GM19025 (cell line): Measurements from ENCODE around the gene IFNGR2.
"Not testable (repeated sequence)": the region's sequence is repeated elsewhere in the genome, so short reads cannot be mapped to it uniquely, and the experiment has no call there.

Experiments used
- ATAC-seq: cut with Tn5 transposase; IDR thresholded peaks from one replicate; pipeline ENCODE4 v1.9.1; 2021; ENCODE audit warnings: mild to moderate bottlenecking, low read depth, moderate library complexity; ENCODE audit not compliant: unreplicated experiment

Gene IFNGR2

GRCh38 chr21:33433425-33434114, 30.4 kb downstream of the IFNGR2 start:
- no peak for ATAC-seq

DNA sequence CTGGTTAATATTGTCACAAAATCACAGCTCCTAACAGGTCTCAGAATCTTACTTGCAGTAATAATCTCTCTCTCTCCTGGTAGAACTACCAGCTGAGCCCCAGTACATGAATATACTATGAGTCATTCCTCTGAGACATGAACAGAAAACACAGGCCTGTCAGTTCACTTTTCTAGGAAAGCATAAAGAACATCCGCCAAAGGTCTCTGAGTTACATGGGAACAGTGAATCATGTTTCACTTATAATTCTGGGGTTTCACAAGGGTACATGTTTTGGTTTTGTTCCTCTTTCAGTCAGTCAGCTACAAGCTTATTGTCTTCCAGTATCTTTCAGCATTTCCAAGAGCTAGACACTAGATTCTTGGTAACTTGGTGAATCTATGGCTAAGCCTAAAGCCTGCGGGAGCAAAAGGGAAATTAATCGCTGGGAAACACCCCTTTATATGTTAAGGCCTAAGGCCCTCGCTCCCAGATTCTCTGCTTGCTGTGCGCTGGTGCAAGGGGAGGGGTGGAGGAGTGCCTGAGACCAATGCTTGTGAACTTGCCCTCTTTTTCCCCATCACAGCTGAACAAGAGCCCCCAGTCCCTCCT, 31.7 kb downstream of the IFNGR2 start:
- ATAC-seq, result peak; percentile 92

- ATAC-seq, result no peak
These were observed 33.9 kb downstream of the IFNGR2 start for GRCh38 chr21:33437140-33437539.

- ATAC-seq, result peak; percentile 52
These were observed 38.6 kb downstream of the IFNGR2 start for GRCh38 chr21:33441489-33442477.

- ATAC-seq, result no peak
These were observed 40.0 kb downstream of the IFNGR2 start for GRCh38 chr21:33443194-33443593.

- no peak for ATAC-seq
These were observed 41.3 kb downstream of the IFNGR2 start for GRCh38 chr21:33444499-33444898.

GRCh38 chr21:33446620-33447019, 43.4 kb downstream of the IFNGR2 start:
- not testable (repeated sequence) for ATAC-seq

DNA sequence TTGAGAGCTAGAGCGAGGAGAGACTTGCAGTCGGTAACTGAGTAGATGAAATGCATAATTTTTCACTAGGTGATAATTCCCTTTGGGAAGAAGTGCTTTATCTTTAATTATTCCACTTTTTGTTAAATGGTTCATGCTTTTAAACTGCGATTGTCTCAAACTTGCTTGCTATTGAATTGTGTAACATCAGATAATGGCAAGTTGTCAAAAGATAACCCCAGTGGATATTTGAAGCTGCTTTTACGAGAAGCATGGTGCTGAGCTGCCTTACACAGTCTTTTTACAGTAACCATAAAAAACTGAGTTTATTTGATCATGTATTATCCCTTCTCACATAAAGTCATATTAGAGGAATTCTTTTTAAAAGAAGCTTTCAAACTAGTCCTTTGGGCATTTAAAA, 46.4 kb downstream of the IFNGR2 start:
- ATAC-seq, result no peak

DNA sequence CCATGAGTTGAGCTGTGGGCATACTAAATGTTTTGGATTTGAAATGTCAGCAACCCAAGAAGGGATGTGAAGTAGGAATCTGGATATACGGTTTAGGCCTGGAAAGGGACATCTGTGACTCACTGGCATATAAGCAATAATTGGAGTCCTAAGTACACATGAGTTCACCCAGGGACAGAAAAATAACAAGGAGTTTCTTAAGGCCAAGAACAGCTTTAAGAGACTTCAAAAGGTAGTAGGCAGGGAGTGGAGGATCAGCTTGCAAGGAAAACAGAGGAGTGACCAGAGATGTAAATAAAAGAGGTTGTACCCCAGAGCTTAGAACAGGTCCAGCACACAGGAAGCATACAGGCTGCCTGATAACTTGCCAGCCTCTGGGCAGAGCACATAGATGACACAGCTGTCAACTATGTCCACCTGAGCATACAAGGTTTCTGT, 48.4 kb downstream of the IFNGR2 start:
- no peak for ATAC-seq

DNA sequence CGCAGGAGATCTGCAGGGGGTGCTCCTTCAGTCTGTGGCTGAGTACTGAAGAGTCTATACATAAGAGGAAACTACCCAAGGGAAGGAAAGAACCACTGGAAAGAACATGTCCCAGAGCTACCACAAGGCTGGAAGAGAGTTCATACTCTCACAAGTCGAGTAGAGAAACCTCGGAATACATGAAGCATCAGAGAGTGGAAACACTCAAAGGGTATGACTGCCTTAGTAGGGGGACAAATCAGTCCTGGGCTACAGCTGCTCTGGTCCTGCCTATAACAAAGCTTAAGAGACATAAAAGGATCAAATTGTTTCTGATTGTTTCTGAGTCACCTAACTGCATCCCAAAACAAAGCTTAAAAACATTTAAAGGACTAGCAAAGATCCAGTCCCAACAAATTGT, 49.1 kb downstream of the IFNGR2 start:
- ATAC-seq, result no peak

DNA sequence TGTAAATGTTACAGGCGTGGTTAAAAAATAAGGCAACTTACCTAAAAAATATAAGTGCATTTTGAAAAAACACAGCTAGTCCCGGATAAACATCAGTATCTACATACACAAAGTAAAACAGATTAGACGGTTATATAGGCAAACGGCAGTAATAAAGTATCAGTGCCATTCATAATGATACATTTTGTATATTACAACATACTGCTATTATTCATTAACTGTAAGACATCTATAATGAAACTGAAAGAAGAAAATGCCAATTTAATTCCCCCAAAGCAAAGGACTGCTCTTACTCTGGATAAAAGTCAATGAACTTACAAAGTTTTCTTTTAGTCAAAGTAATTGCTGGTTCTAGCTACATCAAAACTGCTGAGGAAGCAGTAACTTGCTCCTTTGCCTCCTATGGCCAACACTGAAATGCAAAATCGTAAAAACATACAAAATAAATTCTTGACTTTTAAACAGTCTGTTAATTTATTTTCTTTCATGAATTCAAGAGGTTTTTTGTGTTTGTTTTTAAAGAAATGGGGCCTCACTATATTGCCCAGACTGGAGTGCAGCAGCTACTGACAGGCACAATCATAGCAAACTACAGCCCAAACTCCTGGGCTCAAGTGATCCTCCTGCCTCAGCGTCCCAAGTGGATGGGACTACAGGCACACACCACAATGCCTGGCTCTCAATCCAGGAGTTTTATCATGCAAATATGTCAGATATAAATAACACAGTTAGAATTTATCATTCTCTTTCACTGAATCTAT, 52.7 kb downstream of the IFNGR2 start:
- no peak for ATAC-seq

DNA sequence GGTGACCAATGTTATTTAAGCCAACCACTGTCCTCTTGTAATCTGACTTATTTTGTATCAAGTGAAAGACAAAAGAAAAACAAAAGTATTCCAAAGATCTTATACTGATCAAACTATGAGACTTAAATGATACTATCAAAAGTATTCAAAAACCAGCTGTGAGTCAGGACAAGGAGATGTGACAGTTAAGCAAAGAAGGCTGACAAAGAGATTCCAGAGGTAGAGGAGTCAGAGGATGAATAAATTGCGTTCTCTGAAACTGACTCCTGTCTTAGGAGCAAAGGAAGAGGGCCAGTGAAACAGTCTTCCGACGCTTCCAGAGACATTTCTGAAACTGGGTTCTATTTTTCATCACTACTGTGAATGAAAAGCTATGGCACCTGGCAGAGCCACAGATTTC, 55.6 kb downstream of the IFNGR2 start:
- ATAC-seq, result no peak

DNA sequence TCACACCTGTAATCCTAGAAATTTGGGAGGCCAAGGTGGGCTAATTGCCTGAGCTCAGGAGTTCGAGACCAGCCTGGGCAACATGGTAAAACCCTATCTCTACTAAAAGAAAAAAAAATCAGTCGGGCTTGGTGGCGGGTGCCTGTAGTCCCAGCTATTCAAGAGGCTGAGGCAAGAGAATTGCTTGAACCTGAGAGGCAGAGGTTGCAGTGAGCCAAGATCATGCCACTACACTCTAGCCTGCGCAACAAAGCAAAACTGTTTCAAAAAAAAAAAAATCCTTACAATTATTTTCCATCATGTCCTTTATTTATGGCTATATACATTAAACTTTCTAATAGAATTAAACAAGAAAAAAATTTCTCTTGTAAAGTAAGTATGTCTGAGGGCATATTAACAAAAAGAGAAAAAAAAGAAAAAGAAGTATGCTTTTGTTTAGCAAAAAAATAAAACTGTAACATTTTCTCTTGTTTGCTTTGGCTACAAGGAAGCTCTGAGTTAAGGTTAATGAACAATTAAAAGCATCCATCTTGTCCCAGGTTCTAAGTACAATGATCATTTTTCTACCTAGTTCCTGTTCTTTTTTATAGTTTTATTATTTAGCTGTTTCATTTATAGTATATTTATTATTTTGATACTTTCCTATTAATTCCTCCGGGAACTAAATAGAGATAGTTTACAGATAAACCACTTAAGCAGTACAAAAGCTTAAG, 58.5 kb downstream of the IFNGR2 start:
- ATAC-seq, result no peak

GRCh38 chr21:33469183-33469582, 66.0 kb downstream of the IFNGR2 start:
- ATAC-seq, result not testable (repeated sequence)

DNA sequence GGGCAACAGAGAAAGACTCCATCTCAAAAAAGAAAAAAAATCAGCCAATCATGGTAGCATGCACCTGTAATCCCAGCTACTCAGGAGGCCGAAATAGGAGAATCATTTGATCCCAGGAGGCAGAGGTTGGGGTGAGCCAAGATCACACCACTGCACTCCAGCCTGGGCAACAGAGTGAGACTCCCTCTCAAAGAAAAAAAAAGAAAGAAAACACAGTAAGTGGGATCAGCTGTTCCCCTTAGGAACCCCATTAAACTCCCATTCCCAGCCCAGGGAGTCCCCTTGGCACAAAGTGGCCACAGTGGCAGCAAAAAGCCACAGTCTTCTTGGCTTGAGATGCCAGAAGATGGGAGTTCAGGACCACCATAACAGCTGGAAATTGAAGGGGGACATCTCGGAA, 67.5 kb downstream of the IFNGR2 start:
- ATAC-seq, result no peak

GRCh38 chr21:33473344-33473743, 70.1 kb downstream of the IFNGR2 start:
- ATAC-seq, result no peak

- no peak for ATAC-seq
These were observed 73.9 kb downstream of the IFNGR2 start for GRCh38 chr21:33477066-33477465.

GRCh38 chr21:33478182-33478581, 75.0 kb downstream of the IFNGR2 start:
- no peak for ATAC-seq

DNA sequence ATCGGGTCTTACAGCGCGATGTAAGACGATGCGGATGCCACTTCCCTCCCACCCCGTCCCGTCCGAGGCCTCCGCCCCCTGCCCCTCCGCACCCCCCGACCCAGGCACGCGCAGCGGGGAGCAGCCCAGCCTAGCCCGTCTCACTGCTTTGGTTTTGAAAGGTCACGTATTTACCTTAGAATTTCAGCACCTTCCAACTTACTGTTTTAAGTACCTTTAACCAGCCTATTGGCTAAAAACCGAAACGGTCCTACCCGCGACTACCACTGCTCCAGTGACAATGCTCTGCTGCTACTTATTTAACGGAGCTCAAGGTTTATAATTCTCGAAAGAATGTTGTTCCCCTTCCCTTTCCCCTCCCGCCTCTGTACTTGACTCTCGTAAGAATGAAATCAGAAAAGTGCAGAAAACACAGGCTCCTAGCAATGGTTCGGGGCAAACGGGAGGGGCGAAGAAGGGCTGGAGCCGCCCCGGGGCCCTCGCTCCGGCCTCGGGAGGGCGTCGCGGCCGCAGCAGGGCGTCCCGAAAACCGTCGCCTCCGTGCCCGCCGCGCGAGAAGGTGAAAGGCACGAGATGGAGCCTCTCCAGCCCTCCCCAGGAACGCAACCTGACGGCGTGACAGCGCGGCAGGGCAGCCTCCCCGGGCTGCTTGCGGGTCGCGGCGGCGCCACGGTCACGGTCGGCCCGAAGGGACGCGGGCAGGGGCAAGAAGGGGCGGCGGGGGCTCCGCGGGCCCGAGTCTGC, 75.9 kb downstream of the IFNGR2 start:
- peak; percentile 11 for ATAC-seq
